Stimulated activated CD8-positive, alpha-beta memory T cell treated with anti-CD3 and anti-CD28 coated beads, Interleukin-12 subunit alpha, Interleukin-12 subunit beta, amount 100 ng/mL, for 1 hour (primary cell): Measurements from ENCODE around the gene ZCCHC18.

Experiments
- DNase-seq: peaks from one replicate; pipeline ENCODE4 v3.0.0-alpha.2; 2020; ENCODE audit warnings: low read depth

The ZCCHC18 gene

DNA sequence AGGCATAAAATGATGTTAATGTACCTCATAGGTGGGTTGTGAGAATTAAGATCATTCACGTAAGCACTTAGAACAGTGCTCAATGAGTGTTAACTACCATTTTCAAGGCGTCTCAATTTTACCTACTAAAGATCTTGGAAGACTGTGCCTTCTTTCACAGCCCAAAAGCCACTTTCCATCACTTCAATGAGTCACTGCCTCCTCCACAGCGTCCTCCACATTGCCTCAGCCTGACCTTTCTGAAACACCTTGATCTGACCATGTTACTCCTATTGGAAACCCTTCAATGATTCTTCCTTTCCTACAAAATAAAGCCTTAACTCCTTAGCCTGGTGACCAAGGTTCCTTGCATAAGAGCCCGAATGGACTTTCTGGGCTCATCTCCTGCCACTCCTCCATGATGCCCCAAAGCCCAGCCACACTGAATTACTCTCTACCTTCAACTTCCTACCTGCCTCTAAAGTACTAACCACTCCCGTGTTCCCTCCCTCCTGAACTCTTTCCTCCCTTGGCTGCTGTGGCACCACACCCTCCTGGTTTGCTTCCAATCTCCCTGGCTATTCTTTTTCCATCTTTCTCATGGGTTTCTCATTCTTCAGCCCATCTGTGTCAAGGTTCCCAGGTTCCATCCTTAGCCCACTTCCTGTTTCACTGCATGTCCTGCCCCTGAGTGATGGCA is 22.4 kb downstream of the ZCCHC18 start:
- no peak for DNase-seq

- DNase-seq = no peak
These were observed 23.4 kb downstream of the ZCCHC18 start for GRCh38 chrX:104135677-104136076.

- peak; percentile 27 for DNase-seq
These were observed 24.1 kb downstream of the ZCCHC18 start for GRCh38 chrX:104136241-104137019.

- no peak for DNase-seq
These were observed 25.2 kb downstream of the ZCCHC18 start for GRCh38 chrX:104137496-104137895.

DNA sequence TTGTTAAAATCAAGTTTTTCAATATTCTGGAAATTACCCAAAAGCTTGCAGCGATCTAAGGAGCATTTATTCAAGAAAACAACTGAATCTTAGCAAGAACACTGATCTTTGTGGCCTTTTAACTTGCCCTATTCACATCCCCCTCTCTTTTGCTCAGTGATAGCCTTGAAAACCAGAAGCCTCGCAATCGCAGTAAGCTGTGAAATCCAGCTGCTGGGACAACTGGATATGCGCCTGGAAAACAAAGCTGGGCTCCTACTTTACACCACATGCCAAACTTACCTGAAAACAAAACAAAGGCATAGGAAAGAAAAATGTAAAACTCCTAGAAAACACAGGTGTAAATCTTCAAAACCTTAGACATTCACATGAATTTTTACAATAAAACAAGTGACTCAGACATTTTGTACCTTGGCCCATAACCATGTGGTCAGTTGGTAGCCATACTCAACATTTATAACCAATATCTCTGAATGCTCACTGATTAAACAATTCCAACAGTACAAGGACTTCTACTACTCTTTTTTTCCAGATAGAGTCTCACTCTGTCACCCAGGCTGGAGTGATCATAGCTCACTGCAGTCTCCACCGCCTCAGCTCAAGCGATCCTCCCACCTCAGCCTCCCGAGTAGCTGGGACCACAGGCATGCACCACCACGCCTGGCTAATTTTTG is 28.9 kb downstream of the ZCCHC18 start:
- no peak for DNase-seq

- no peak for DNase-seq
These were observed 38.7 kb downstream of the ZCCHC18 start for GRCh38 chrX:104151037-104151436.

DNA sequence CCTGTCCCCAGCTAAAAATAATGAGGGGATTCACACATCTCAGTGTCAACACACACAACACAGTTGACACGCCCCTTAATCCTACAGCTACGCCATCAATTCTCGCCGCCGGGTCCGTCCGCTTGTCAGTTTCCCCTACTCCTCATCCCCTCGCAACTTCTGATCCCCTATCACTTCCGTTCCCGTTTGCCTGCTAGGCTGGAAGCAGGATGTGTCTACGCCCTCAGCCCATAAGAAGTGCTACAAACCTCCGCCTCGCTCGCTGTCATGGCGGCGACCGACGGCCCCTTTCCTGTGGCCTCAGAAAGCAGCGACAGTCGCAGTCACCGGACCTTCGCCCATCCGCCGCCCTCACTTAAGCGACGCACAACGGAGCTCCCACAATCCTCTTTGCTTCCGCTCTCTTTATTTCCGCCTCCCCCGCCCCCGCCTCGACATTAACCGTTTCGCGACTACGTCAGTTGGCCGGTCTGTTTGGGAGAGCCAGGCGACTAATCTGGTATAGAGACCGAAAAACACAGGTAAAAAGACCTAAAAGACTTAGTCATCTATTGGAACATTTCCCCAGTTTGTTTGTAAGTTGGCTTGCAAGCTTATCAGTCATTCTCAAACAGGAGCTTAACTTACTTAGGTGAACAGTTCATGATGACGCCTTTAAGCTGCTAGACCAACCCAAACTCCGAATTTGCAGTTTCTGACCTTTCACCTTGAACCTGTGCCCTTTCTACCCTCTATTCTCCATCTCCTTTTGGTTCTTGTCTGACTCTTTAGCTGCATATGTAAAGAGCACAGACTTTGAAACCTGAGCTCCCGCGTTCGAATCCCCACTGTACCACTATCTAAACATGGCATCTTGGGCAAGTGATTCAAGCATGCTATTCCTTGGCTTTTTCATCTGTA is 44.6 kb downstream of the ZCCHC18 start, which contains the start of gene SLC25A53:
Gene SLC25A53, minus strand, starts transcription at position 380 of the 900 bp plus-strand sequence. CDS start 51,752 bp downstream, outside the sequence.
- DNase-seq = peak; percentile 52
